Colonic mucosa (tissue), 4 donors: ENCODE measurements around the gene BRD2. TPM values are rescaled to one million over a fixed set of nuclear protein-coding genes. Genes with fewer than 3 reads are reported as not detected.

Experiments
- DNase-seq: peaks from one replicate; pipeline ENCODE4 v3.0.0-alpha.2; 2020
- H3K27ac ChIP-seq: fragments of 200-600 bp; one replicate; pipeline ENCODE4 v1.8.0; 2021
- H3K27me3 ChIP-seq: fragments of 200-600 bp; one replicate; pipeline ENCODE4 v1.8.0; 2021
- H3K36me3 ChIP-seq: fragments of 200-600 bp; one replicate; pipeline ENCODE4 v1.8.0; 2021
- H3K4me1 ChIP-seq: fragments of 200-600 bp; one replicate; pipeline ENCODE4 v1.8.0; 2021; ENCODE audit warnings: mild to moderate bottlenecking
- H3K4me3 ChIP-seq: fragments of 200-600 bp; one replicate; pipeline ENCODE4 v1.8.0; 2021
- H3K9ac ChIP-seq, 2 donors: one replicate each; pipeline ENCODE4 v1.7.0; 2013; ENCODE audit warnings: control low read depth in 2 of 2, low read depth in 2 of 2, low read length in 2 of 2
- H3K9me3 ChIP-seq: fragments of 200-600 bp; one replicate; pipeline ENCODE4 v1.8.0; 2021
- CTCF ChIP-seq: fragments of 200-600 bp; IDR thresholded peaks from one replicate; pipeline ENCODE4 v1.8.0; 2022; ENCODE audit warnings: antibody characterized with exemption, mild to moderate bottlenecking
- intact Hi-C: fragments of 100-400 bp; cut with DNase I; formaldehyde crosslinking; loops from one replicate; pipeline ENCODE4 v1.14.1; 2022
- total RNA-seq, 2 donors: library from RNA; stranded (reverse); fragmentation: NEBNext Ultra II Directional in 1 of 2; extraction: Animal tissue kit (Norgen Biotek cat#: 25700) in 1 of 2; gene quantifications; one replicate each; pipeline ENCODE4 v1.2.1, GENCODE V29; 2021
- donor health status: healthy.
- donor health status: DM: no; HTN: no; CAD: no.
- donor health status: DM: no; HTN: no; CAD: no.

The BRD2 gene
- total RNA-seq, 2 donors from 2014 or later: 149 to 167 TPM

- Histone ChIP-seq H3K4me1 (peaks cover 4% of the 10 kb centered on the region), H3K27me3 (no peaks in the 10 kb centered on the region), H3K27ac (no peak overlapping the region), H3K9ac (no peak overlapping the region), H3K36me3 (no peaks in the 10 kb centered on the region), H3K4me3 (no peak overlapping the region), H3K9me3 (no peaks in the 10 kb centered on the region)
- no peak for TF ChIP-seq CTCF
- intact Hi-C loops: loop anchor here (2.0 kb wide), 1 partner anchor 233 kb away; no protein-coding TSS in a partner anchor
- no peak for DNase-seq
Observed at GRCh38 chr6:33015798-33016197, 47.4 kb downstream of the BRD2 start.

GRCh38 chr6:33017018-33017417 is 48.6 kb downstream of the BRD2 start:
- Histone ChIP-seq H3K27me3 (no peaks in the 10 kb centered on the region), H3K4me3 (no peak overlapping the region), H3K9ac (no peak overlapping the region), H3K27ac (no peak overlapping the region), H3K36me3 (no peaks in the 10 kb centered on the region), H3K9me3 (no peaks in the 10 kb centered on the region), H3K4me1 (peaks cover 4% of the 10 kb centered on the region)
- DNase-seq: no peak
- no peak for TF ChIP-seq CTCF
- intact Hi-C loops: no loop called here

GRCh38 chr6:33017694-33018353 is 49.4 kb downstream of the BRD2 start:
- Histone ChIP-seq H3K27me3 (no peaks in the 10 kb centered on the region), H3K9me3 (no peaks in the 10 kb centered on the region), H3K4me3 (no peak overlapping the region), H3K27ac (peak overlapping the region; percentile 39), H3K9ac (no peak overlapping the region), H3K36me3 (no peaks in the 10 kb centered on the region), H3K4me1 (peaks cover 4% of the 10 kb centered on the region)
- TF ChIP-seq CTCF: no peak
- intact Hi-C loops: no loop called here
- DNase-seq: no peak

GRCh38 chr6:33018418-33018817 is 50.0 kb downstream of the BRD2 start:
- Histone ChIP-seq H3K4me3 (no peak overlapping the region), H3K27ac (peak overlapping the region; percentile 39), H3K36me3 (no peaks in the 10 kb centered on the region), H3K27me3 (no peaks in the 10 kb centered on the region), H3K4me1 (peaks cover 4% of the 10 kb centered on the region), H3K9me3 (no peaks in the 10 kb centered on the region), H3K9ac (no peak overlapping the region)
- DNase-seq: no peak
- no peak for TF ChIP-seq CTCF
- intact Hi-C loops: no loop called here

- peak overlapping the region; percentile 39 for H3K27ac ChIP-seq
- H3K9me3 ChIP-seq: no peaks in the 10 kb centered on the region
- peaks cover 4% of the 10 kb centered on the region for H3K4me1 ChIP-seq
- no peaks in the 10 kb centered on the region for H3K27me3 ChIP-seq
- intact Hi-C loops: no loop called here
- DNase-seq: peak; percentile 63
- H3K36me3 ChIP-seq: no peaks in the 10 kb centered on the region
- TF ChIP-seq CTCF: no peak
- H3K9ac ChIP-seq: peak overlapping the region in 1 of 2 donors; percentile 22
- H3K4me3 ChIP-seq: no peak overlapping the region
Observed at GRCh38 chr6:33018904-33019303, 50.5 kb downstream of the BRD2 start.
